ENCODE results near the gene DDC.
"Not testable (repeated sequence)": the region's sequence is repeated elsewhere in the genome, so short reads cannot be mapped to it uniquely, and the experiment has no call there.

DDC gene

DNA sequence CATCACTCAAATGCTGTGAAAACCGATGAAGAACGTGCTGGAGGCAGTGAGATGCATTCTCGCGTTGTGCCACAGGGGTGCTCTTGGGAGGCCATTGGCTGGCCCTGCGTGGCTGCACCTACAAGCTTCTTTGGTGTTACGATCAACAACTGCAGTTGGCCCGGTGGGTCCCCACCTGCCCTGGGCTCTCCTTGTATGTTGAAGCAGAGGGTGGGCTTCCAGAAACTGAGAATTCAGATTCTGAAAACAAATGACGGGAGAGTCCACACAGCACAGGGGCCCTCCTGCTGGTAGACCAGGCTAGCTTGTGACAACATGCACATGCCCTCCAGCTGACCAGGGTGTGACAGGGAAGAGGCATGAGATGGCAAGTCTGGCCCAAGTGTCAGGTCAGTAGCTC lies 23.7 kb upstream of the DDC start:
- no peak for DNase-seq (ENCODE audit: low spot score)

GRCh38 chr7:50587737-50588136 lies 22.5 kb upstream of the DDC start:
- no peak for DNase-seq (ENCODE audit: low spot score)

GRCh38 chr7:50584793-50585408 lies 19.7 kb upstream of the DDC start:
- no peak for DNase-seq (ENCODE audit: low spot score)

- no peak for DNase-seq (ENCODE audit: low spot score)
Measured at GRCh38 chr7:50584386-50584785, 19.2 kb upstream of the DDC start.

DNA sequence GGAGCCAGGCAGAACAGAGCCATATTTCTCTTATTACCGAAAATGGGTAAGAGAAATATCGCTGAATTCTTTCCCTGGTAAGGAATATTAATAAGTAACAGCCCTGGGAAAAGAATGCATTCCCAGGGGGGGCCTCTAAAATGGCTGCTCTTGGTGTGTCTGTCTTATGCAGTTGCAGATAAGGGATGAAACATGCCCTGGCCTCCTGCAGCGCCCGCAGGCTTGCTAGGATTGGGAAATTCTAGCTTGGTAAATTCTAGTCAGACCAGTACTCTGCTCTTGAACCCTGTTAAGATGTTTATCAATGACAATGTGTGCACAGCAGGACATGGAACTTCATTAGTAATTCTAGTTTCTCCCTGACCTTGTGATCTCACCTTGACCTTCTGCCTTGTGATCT lies 18.1 kb upstream of the DDC start:
- DNase-seq (ENCODE audit: low spot score), result not testable (repeated sequence)

DNA sequence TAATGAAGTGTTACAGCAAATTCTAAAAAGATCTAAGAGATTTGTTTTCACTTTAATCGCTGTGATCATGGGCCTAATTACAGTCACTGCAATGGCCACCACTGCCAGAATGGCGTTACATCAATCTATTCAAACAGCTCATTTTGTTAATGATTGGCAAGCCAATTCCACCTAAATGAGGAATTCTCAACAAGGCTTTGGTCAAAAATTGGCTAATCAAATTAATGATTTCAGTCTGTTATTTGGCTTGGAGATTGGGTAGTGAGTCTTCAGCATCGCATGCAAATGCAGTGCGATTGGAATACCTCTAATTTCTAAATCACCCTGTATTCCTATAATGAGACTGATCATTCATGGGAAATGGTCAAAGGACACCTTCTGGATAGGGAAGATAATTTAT lies 17.1 kb upstream of the DDC start:
- not testable (repeated sequence) for DNase-seq (ENCODE audit: low spot score)

DNA sequence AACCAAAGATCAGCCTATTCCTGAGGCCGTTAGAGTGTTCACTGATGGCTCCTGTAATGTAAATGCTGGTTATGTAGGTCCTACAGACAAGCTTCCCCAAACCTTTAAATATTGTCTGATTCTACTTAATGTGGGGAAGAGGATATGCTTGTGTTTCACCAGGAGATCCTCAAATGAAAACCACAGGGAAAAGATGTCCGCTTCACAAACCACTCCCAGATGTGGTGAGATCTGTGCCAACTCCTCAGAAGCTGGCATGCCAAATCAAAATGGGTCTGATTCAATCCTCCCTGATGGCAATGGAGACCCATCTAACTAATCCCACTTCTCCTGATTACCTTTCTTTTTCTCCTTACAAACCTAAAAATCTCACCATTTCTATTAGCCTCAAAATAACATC lies 15.5 kb upstream of the DDC start:
- DNase-seq (ENCODE audit: low spot score), result not testable (repeated sequence)

DNA sequence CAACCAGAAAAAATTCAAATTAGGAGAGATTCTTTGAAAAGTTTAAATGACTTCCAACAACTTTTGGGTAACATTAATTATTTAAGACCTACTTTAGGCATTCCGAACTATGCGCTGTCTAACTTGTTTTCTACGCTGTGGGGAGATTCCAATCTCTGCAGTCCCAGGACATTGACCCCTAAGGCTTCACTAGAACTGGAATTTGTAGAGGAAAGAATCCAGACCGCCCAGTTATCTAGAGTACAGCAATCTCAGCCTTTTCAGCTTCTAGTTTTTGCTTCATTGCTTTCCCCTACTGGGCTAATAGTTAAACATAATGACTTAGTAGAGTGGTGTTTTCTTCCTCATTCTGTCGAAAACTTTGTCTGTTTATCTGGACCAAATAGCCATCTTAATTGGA lies 14.9 kb upstream of the DDC start:
- DNase-seq (ENCODE audit: low spot score), result no peak

- not testable (repeated sequence) for DNase-seq (ENCODE audit: low spot score)
Measured at GRCh38 chr7:50578105-50578504, 12.9 kb upstream of the DDC start.

GRCh38 chr7:50577569-50577968 lies 12.4 kb upstream of the DDC start:
- no peak for DNase-seq (ENCODE audit: low spot score)

DNA sequence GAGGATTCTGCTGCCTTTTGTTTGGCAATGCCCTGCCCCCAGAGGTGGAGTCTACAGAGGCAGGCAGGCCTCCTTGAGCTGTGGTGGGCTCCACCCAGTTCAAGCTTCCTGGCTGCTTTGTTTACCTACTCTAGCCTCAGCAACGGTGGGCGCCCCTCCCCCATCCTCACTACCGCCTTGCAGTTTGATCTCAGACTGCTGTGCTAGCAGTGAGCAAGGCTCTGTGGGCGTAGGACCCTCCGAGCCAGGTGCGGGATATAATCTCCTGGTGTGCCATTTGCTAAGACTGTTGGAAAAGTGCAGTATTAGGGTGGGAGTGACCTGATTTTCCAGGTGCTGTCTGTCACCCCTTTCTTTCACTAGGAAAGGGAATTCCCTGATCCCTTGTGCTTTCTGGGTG lies 11.2 kb upstream of the DDC start:
- DNase-seq (ENCODE audit: low spot score), result not testable (repeated sequence)

DNA sequence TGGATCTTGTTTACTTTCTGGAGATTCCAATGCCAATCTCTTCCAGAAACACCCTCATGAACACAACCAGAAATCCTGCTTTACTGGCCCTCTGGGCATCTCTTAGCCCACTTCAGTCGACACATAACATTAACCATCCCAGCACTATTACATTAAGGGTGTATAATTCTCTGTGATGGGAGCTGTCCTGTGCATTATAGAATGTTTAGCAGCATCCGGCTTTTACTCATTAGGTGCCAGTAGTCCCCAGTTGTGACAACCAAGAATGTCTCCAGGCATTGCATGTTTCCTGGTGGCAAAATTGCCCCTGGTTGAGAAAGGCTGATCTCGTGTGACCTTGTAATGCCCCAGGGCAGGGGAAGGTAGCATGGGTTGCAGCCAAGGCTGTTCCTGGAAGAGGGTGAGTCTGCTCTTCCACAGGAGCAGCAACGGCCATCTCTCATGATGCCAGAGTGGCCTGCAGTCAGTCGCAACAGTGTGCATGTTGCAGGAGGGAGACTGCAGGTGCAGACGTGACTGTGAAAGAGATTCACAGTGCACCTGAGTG lies 2.6 kb upstream of the DDC start:
- no peak for DNase-seq (ENCODE audit: low spot score)

DNA sequence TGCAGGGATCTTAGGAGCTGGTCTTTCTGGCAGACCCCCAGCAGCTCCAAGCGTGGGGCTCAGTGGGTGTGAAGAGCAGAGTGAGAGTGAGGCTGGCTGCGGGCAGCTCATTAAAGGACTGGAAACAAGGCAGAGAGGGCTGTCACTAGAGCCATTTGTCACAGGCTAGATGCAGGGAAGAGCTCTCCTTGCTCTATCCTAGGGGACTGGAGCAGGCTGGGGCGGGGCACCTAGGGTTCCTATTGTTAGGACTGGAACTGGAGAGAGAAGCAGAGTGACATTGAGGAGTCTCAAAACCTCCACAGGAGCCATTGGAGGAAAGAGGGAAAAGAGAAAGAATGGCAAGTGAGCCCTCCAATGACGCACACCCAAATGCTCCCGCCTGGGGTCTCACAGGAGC lies 772 bp upstream of the DDC start:
- no peak for DNase-seq (ENCODE audit: low spot score)

- no peak for DNase-seq (ENCODE audit: low spot score)
Measured at GRCh38 chr7:50565559-50565916, 333 bp upstream of the DDC start.

DNA sequence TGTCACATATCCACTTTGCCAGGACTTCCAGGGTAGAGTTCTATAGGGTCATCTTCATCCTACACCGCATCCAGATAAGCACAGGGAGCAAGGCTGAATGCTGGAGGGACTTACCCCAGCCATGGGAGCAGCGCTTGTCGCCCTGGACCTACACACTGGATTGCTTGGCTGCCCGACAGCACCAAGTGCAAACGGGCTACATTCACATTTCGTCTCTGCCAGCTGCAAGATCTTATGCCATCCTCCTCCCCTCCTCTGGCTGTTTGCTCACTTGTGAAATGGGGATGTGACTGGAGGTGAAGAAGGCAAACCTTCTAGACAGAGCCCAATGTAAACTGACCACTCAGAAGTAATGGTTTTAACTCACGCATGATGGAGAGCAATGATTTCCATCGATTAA lies 1.0 kb downstream of the DDC start:
- no peak for DNase-seq (ENCODE audit: low spot score)

GRCh38 chr7:50562136-50562535 lies 3.1 kb downstream of the DDC start:
- DNase-seq (ENCODE audit: low spot score), result no peak

DNA sequence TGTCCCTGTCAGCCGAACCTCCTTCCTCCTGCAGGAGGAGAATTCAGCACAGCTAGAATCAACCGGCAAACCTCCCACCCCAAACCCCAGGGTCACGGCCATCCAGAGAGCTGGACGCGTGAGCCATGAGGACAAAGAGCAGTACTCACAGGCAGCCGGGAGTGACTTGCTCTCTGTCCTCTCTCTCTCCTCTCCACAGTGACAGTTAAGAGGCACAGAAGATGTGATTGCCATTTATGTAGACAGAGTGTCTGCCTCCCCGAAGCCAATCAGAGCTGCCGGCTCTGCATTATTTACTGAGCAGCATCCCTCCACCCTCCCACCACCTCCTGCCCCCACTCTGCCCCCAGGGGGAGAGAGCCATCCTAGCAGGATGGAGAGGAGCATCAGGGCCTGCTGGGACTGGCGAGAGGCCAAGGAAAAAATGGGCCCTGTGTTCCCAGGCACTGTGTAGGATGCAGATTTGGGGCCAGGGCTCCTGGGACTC lies 4.3 kb downstream of the DDC start:
- DNase-seq (ENCODE audit: low spot score), result no peak

DNA sequence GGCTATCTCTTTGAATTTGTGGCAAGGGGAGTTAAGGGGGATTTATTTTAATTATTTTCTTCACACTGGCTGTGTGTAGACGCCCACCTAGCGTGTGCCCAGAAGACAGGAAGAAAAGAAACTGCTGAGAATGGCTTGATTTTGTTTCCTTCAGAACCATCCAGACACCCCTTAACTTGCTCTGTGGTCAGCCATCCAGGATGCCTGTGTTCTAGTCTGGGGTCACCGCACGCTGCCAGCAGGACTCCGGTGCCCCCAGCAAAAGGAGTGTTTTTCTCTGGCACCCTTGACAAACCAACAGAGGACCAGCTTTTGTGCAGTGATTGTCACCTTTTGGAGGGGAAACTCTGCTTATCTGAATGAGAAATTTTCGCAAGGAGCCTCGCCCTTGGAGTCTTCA lies 5.3 kb downstream of the DDC start:
- no peak for DNase-seq (ENCODE audit: low spot score)

GRCh38 chr7:50558294-50559053 lies 6.7 kb downstream of the DDC start:
- no peak for DNase-seq (ENCODE audit: low spot score)

DNA sequence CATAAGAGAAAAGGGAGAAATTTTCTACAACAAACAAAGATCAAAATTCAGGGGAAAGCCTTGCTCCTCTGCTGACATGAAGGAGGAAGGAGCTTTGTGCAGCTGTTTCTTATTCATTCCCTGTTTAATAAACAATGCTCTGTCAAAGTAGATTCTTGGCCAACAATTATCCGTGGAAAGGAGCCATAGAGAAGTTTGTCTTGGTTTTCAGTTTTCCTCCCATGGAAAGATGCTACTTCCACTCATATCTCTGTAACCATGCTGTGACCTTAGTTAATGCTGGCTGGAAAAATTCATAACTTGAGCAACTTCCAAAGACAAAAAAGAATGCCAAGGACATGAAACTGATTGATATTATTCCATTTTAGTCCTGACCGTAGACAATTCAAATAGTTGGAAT lies 8.1 kb downstream of the DDC start:
- DNase-seq (ENCODE audit: low spot score), result no peak

DNA sequence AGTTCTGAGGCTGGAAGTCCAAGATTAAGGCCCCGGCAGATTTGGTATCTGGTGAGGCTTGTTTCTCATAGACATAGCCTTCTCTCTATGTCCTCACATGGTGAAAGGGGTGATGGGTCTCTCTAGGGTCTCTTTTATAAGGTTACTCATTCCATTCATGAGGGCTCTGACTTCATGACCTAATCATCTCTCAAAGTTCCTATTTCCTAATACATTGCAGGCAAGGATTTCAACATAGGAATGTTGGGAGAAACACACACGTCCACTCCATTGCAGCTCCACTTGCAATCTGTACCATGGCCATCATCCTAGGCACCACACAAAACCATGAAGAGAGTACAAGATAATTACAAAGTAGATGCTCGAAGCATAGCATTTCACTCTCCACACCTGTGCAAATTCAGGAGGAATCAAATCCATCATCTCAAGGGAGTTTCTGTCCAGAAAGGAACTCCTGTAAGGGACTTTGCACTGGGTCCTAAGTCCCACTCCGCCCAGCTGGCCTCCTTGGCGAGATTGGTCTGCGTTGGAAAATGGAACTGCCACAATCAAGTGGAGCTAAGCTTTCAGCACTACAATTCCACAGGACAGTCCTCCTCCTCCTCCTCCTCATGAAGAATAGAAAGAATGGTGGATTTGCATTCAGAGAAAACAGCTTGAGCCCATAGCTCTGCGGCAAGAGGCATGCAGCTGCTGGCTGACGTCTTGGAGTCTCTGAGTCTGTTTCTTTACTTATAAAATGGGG lies 8.8 kb downstream of the DDC start:
- no peak for DNase-seq (ENCODE audit: low spot score)

DNA sequence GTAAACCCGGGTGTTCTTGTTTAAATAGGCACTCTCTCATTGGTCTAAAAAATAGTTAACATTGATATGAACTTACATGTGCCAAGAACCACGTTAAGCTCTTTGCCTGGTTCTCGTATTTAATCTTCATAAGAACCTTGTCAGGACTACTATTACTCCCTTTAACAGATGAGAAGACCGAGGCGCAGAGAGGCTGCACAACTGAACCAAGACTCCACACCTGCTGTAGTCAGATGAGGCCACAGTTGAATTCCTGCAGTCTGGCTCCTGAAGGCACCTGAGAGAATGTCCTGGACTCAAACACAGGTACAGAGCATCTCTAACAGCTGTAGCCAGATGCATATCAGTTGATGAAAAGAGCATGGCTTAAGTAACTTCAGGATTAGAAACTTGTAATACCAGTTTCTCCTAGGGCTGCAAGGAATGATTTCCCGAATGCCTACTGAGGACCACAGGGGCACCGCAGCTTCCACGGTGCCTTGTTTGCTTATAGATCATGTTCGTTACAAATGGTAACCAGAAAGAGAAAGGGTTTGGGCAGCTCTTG lies 9.5 kb downstream of the DDC start:
- DNase-seq (ENCODE audit: low spot score), result no peak
